ENCODE measurements around the gene CEP112.

The CEP112 gene

DNA sequence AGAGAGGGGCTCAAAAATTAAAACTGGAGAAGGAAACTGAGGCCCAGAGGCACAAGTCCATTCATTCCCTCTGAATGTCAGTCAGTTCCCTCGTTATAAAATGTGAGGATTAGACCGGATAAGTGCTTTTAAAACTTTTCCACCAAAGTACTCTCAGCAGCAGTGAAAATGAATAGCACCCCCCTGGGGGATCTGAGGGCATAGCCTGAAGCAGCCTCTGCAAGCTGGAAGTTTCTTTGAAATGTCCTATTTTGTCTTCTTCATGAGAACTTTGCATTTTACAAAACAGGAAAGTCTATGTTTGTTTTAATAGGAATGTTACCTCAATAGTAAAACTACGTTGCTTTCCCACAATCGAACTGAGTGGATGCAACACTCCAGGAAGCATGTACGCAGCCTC, 273.0 kb downstream of the CEP112 start:
- H3K14ac ChIP-seq (ENCODE audit: low read length) = no peak overlapping the region
- H3K23ac ChIP-seq (ENCODE audit: low read length) = no peak overlapping the region
- no peak for DNase-seq
- H4K12ac ChIP-seq (ENCODE audit: low read depth, low read length) = no peak overlapping the region
- H3K18ac ChIP-seq (ENCODE audit: low read length) = no peak overlapping the region
- H3K4me3 ChIP-seq (ENCODE audit: low read depth, low read length) = no peak overlapping the region
- H3K27ac ChIP-seq (ENCODE audit: low read depth, low read length) = no peak overlapping the region
- WGBS (ENCODE audit: extremely low coverage, insufficient coverage, insufficient read length) = no CpG with 5 or more reads among the region's 5 CpGs
- no peak overlapping the region for H2BK12ac ChIP-seq (ENCODE audit: low read length)
- no peak overlapping the region for H3K9ac ChIP-seq (ENCODE audit: low read length)
- no peak overlapping the region for H4K91ac ChIP-seq (ENCODE audit: low read depth, low read length)
- no peak overlapping the region for H2AFZ ChIP-seq (ENCODE audit: insufficient read depth, low read length, poor library complexity)
- no peaks in the 10 kb centered on the region for H3K4me1 ChIP-seq (ENCODE audit: control insufficient read depth in 1 of 2, insufficient read depth in 2 of 2, low read length in 2 of 2)
- H4K8ac ChIP-seq (ENCODE audit: low read depth, low read length) = no peak overlapping the region
- H3K79me1 ChIP-seq (ENCODE audit: low read length) = no peaks in the 10 kb centered on the region
- H3K36me3 ChIP-seq (ENCODE audit: control insufficient read depth in 1 of 2, insufficient read depth in 2 of 2, low read length in 2 of 2) = no peaks in the 10 kb centered on the region
- no peaks in the 10 kb centered on the region for H3K79me2 ChIP-seq (ENCODE audit: control insufficient read depth, insufficient read depth, low read length, poor library complexity)
- no peaks in the 10 kb centered on the region for H3K27me3 ChIP-seq (ENCODE audit: insufficient read depth, low read length)
- no peak overlapping the region for H2BK5ac ChIP-seq (ENCODE audit: low read depth, low read length, poor library complexity)
- no peak overlapping the region for H3K4ac ChIP-seq (ENCODE audit: low read depth, low read length)
- H2AK5ac ChIP-seq (ENCODE audit: low read length) = no peak overlapping the region
- H3K4me2 ChIP-seq (ENCODE audit: low read length) = no peak overlapping the region
- H3K9me3 ChIP-seq (ENCODE audit: insufficient read depth, low read depth, low read length) = no peaks in the 10 kb centered on the region
- H2BK120ac ChIP-seq (ENCODE audit: insufficient read depth, low read length, poor library complexity) = no peak overlapping the region

GRCh38 chr17:65918500-65918899, 273.4 kb downstream of the CEP112 start:
- Histone ChIP-seq H2AFZ (ENCODE audit: insufficient read depth, low read length, poor library complexity) (no peak overlapping the region), H4K12ac (ENCODE audit: low read depth, low read length) (no peak overlapping the region), H2AK5ac (ENCODE audit: low read length) (no peak overlapping the region), H3K27ac (ENCODE audit: low read depth, low read length) (no peak overlapping the region), H3K4ac (ENCODE audit: low read depth, low read length) (no peak overlapping the region), H3K79me2 (ENCODE audit: control insufficient read depth, insufficient read depth, low read length, poor library complexity) (no peaks in the 10 kb centered on the region), H3K14ac (ENCODE audit: low read length) (no peak overlapping the region), H3K23ac (ENCODE audit: low read length) (no peak overlapping the region), H3K9ac (ENCODE audit: low read length) (no peak overlapping the region), H3K9me3 (ENCODE audit: insufficient read depth, low read depth, low read length) (no peaks in the 10 kb centered on the region), H2BK120ac (ENCODE audit: insufficient read depth, low read length, poor library complexity) (no peak overlapping the region), H3K4me3 (ENCODE audit: low read depth, low read length) (no peak overlapping the region), H2BK12ac (ENCODE audit: low read length) (no peak overlapping the region), H3K18ac (ENCODE audit: low read length) (no peak overlapping the region), H3K27me3 (ENCODE audit: insufficient read depth, low read length) (no peaks in the 10 kb centered on the region), H4K91ac (ENCODE audit: low read depth, low read length) (no peak overlapping the region), H2BK5ac (ENCODE audit: low read depth, low read length, poor library complexity) (no peak overlapping the region), H3K4me1 (ENCODE audit: control insufficient read depth in 1 of 2, insufficient read depth in 2 of 2, low read length in 2 of 2) (no peaks in the 10 kb centered on the region), H3K79me1 (ENCODE audit: low read length) (no peaks in the 10 kb centered on the region), H3K4me2 (ENCODE audit: low read length) (no peak overlapping the region), H4K8ac (ENCODE audit: low read depth, low read length) (no peak overlapping the region), H3K36me3 (ENCODE audit: control insufficient read depth in 1 of 2, insufficient read depth in 2 of 2, low read length in 2 of 2) (no peaks in the 10 kb centered on the region)
- no peak for DNase-seq
- no CpG with 5 or more reads among the region's 1 CpG for WGBS (ENCODE audit: extremely low coverage, insufficient coverage, insufficient read length)

DNA sequence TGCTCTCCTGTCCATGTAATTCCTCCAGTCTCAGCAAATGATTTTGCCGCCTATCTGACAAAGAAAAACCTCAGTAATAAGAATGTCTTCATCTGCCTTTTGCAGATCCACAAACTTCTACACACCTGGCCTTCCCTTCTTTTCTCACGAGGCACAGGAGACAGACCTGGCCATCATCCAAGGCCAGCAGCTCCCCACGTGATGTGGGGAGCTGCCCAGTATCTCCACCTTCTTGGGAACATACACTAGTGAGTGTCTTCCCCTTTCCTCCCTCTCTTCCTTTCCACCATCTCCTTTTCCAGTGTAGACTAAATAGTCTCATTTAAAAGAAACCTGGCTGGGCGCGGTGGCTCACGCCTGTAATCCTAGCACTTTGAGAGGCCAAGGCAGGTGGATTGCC, 274.4 kb downstream of the CEP112 start:
- H3K79me1 ChIP-seq (ENCODE audit: low read length) = no peaks in the 10 kb centered on the region
- no peak overlapping the region for H3K23ac ChIP-seq (ENCODE audit: low read length)
- H3K27me3 ChIP-seq (ENCODE audit: insufficient read depth, low read length) = no peaks in the 10 kb centered on the region
- no peak overlapping the region for H2AK5ac ChIP-seq (ENCODE audit: low read length)
- H3K4me2 ChIP-seq (ENCODE audit: low read length) = no peak overlapping the region
- no peaks in the 10 kb centered on the region for H3K36me3 ChIP-seq (ENCODE audit: control insufficient read depth in 1 of 2, insufficient read depth in 2 of 2, low read length in 2 of 2)
- no peak for DNase-seq
- no peak overlapping the region for H3K14ac ChIP-seq (ENCODE audit: low read length)
- H4K12ac ChIP-seq (ENCODE audit: low read depth, low read length) = no peak overlapping the region
- no peaks in the 10 kb centered on the region for H3K4me1 ChIP-seq (ENCODE audit: control insufficient read depth in 1 of 2, insufficient read depth in 2 of 2, low read length in 2 of 2)
- H2BK120ac ChIP-seq (ENCODE audit: insufficient read depth, low read length, poor library complexity) = no peak overlapping the region
- H2AFZ ChIP-seq (ENCODE audit: insufficient read depth, low read length, poor library complexity) = no peak overlapping the region
- no peak overlapping the region for H3K27ac ChIP-seq (ENCODE audit: low read depth, low read length)
- no peak overlapping the region for H4K8ac ChIP-seq (ENCODE audit: low read depth, low read length)
- no peak overlapping the region for H4K91ac ChIP-seq (ENCODE audit: low read depth, low read length)
- no peaks in the 10 kb centered on the region for H3K79me2 ChIP-seq (ENCODE audit: control insufficient read depth, insufficient read depth, low read length, poor library complexity)
- no peak overlapping the region for H2BK12ac ChIP-seq (ENCODE audit: low read length)
- no peaks in the 10 kb centered on the region for H3K9me3 ChIP-seq (ENCODE audit: insufficient read depth, low read depth, low read length)
- H3K4ac ChIP-seq (ENCODE audit: low read depth, low read length) = no peak overlapping the region
- H3K9ac ChIP-seq (ENCODE audit: low read length) = no peak overlapping the region
- no peak overlapping the region for H3K18ac ChIP-seq (ENCODE audit: low read length)
- H3K4me3 ChIP-seq (ENCODE audit: low read depth, low read length) = no peak overlapping the region
- no CpG with 5 or more reads among the region's 6 CpGs for WGBS (ENCODE audit: extremely low coverage, insufficient coverage, insufficient read length)
- H2BK5ac ChIP-seq (ENCODE audit: low read depth, low read length, poor library complexity) = no peak overlapping the region

DNA sequence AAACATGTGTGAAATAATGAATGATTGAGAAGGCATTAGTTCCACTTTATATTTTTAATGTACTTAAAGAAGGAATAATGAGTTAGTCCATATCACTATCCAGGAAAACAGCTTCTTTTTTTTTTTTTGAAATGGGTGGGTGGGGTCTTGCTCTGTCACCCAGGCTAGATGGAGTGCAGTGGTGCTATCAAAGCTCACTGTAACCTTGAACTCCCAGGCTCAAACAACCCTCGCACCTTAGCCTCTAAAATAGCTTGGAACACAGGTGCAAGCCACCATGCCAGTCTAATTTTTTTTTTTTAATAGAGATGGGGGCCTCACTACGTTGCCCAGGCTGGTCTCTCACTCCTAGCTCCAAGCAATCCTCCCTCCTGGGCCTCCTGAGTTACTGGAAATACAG, 275.5 kb downstream of the CEP112 start:
- H4K91ac ChIP-seq (ENCODE audit: low read depth, low read length) = no peak overlapping the region
- H3K79me2 ChIP-seq (ENCODE audit: control insufficient read depth, insufficient read depth, low read length, poor library complexity) = no peaks in the 10 kb centered on the region
- H4K12ac ChIP-seq (ENCODE audit: low read depth, low read length) = no peak overlapping the region
- H3K4me3 ChIP-seq (ENCODE audit: low read depth, low read length) = no peak overlapping the region
- H3K36me3 ChIP-seq (ENCODE audit: control insufficient read depth in 1 of 2, insufficient read depth in 2 of 2, low read length in 2 of 2) = no peaks in the 10 kb centered on the region
- H3K79me1 ChIP-seq (ENCODE audit: low read length) = no peaks in the 10 kb centered on the region
- H2AFZ ChIP-seq (ENCODE audit: insufficient read depth, low read length, poor library complexity) = no peak overlapping the region
- H4K8ac ChIP-seq (ENCODE audit: low read depth, low read length) = no peak overlapping the region
- H2BK5ac ChIP-seq (ENCODE audit: low read depth, low read length, poor library complexity) = no peak overlapping the region
- H2BK12ac ChIP-seq (ENCODE audit: low read length) = no peak overlapping the region
- no peaks in the 10 kb centered on the region for H3K27me3 ChIP-seq (ENCODE audit: insufficient read depth, low read length)
- H2BK120ac ChIP-seq (ENCODE audit: insufficient read depth, low read length, poor library complexity) = no peak overlapping the region
- no peak overlapping the region for H2AK5ac ChIP-seq (ENCODE audit: low read length)
- WGBS (ENCODE audit: extremely low coverage, insufficient coverage, insufficient read length) = no CpG with 5 or more reads among the region's 2 CpGs
- H3K27ac ChIP-seq (ENCODE audit: low read depth, low read length) = no peak overlapping the region
- no peak overlapping the region for H3K14ac ChIP-seq (ENCODE audit: low read length)
- no peaks in the 10 kb centered on the region for H3K9me3 ChIP-seq (ENCODE audit: insufficient read depth, low read depth, low read length)
- H3K4me2 ChIP-seq (ENCODE audit: low read length) = no peak overlapping the region
- H3K18ac ChIP-seq (ENCODE audit: low read length) = no peak overlapping the region
- no peak overlapping the region for H3K4ac ChIP-seq (ENCODE audit: low read depth, low read length)
- no peak overlapping the region for H3K23ac ChIP-seq (ENCODE audit: low read length)
- H3K4me1 ChIP-seq (ENCODE audit: control insufficient read depth in 1 of 2, insufficient read depth in 2 of 2, low read length in 2 of 2) = no peaks in the 10 kb centered on the region
- H3K9ac ChIP-seq (ENCODE audit: low read length) = no peak overlapping the region
- no peak for DNase-seq
